ENCODE results near the gene GPR25. TPM values are rescaled to one million over a fixed set of nuclear protein-coding genes. Genes with fewer than 3 reads are reported as not detected.

The GPR25 gene
- total RNA-seq, 2 donors from 2014 or later, result not detected

DNA sequence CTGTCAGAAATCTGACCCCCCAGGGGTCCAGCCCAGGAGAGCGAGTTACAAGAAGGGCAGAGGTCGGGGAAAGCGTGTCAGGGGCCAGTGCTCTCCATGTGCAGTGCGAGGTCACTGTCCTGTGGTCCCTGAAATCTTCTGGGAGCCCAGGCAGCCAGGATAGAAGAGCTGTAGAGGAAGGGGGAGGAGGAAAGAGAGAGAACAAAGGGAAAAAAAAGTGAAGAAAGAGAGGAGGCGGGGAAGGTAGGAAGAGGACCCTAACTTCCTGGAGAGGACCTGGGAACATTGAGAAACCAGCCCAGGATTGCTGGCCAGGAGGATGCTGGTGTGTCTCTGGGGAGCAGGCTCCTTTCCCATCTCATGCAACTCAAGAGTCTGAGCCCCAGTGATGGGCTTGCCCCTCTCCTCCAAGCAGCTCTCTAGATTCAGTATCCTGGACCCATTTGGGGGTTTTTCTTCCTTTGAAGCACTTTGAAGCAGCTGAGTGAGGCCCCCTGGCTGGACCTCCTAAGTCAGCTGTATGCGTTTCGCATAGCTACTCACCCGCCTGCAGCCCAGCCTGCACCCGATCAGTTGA lies 15.1 kb downstream of the GPR25 start:
- ATAC-seq (ENCODE audit: insufficient number of reproducible peaks, low FRiP score, low read depth) (no peak), DNase-seq (ENCODE audit: low spot score) (no peak)
- Histone ChIP-seq H3K27me3 (replicated peaks; ENCODE audit: insufficient read depth) (no peaks in the 10 kb centered on the region), H3K36me3 (no peaks in the 10 kb centered on the region), H3K4me3 (no peak overlapping the region), H3K4me1 (ENCODE audit: control insufficient read depth in 1 of 2, low read depth in 2 of 2) (peaks cover 3 to 16% of the 10 kb centered on the region in 2 donors), H3K27ac (no peak overlapping the region), H3K9me3 (no peaks in the 10 kb centered on the region)
- TF ChIP-seq, protein P1, sequence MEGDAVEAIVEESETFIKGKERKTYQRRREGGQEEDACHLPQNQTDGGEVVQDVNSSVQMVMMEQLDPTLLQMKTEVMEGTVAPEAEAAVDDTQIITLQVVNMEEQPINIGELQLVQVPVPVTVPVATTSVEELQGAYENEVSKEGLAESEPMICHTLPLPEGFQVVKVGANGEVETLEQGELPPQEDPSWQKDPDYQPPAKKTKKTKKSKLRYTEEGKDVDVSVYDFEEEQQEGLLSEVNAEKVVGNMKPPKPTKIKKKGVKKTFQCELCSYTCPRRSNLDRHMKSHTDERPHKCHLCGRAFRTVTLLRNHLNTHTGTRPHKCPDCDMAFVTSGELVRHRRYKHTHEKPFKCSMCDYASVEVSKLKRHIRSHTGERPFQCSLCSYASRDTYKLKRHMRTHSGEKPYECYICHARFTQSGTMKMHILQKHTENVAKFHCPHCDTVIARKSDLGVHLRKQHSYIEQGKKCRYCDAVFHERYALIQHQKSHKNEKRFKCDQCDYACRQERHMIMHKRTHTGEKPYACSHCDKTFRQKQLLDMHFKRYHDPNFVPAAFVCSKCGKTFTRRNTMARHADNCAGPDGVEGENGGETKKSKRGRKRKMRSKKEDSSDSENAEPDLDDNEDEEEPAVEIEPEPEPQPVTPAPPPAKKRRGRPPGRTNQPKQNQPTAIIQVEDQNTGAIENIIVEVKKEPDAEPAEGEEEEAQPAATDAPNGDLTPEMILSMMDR (IDR thresholded peaks at IDR 0.05), result no peak

DNA sequence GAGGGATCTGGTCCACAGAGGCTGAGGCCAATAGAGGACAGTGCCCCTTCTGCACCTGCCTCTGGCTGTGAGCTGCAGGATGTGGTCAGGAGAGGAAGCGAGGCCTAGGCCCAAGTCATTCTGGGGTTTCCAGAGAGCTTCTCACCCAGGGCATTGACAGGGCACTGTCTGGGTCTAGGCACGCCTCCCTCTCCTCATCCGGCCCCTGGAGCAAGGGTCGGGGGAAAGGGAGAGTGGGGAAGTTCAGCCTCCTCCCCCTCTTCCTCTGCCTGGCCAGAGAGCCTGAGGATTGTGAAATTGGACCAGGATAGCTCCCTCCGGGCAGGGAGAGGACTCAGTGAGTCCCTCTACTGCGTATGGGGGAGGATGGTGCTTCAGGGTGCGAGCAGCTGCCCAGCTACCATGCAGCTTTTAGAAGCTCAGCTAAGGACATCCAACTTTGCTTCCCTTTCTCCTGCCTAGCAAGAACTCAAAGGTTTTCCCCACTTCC lies 15.6 kb downstream of the GPR25 start:
- H3K36me3 ChIP-seq, result no peaks in the 10 kb centered on the region
- peaks cover 3 to 16% of the 10 kb centered on the region in 2 donors for H3K4me1 ChIP-seq (ENCODE audit: control insufficient read depth in 1 of 2, low read depth in 2 of 2)
- no peak overlapping the region for H3K27ac ChIP-seq
- no peak for DNase-seq (ENCODE audit: low spot score)
- H3K9me3 ChIP-seq, result no peaks in the 10 kb centered on the region
- TF ChIP-seq, protein P1 (IDR thresholded peaks at IDR 0.05), result no peak
- H3K27me3 ChIP-seq (replicated peaks; ENCODE audit: insufficient read depth), result no peaks in the 10 kb centered on the region
- no peak overlapping the region for H3K4me3 ChIP-seq
- ATAC-seq (ENCODE audit: insufficient number of reproducible peaks, low FRiP score, low read depth), result no peak

DNA sequence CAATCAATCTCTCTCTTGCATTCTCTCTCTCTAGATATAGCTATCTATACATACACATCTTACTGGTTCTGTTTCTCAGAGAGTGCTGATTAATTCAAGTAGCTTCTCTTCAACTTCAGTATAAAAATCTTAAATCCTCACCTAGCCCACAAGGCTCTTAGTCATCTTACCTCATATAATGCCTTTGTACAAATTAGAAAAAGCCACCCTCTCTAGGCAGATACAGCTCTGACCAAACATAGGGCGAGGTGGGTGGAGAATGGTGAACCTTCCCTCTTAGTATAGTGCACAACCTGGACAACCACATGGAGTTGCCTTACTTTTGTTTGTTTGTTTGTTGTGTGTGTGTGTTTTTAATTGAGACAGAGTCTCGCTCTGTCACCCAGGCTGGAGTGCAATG lies 16.8 kb downstream of the GPR25 start:
- Histone ChIP-seq H3K4me3 (no peak overlapping the region), H3K27me3 (replicated peaks; ENCODE audit: insufficient read depth) (no peaks in the 10 kb centered on the region), H3K36me3 (no peaks in the 10 kb centered on the region), H3K27ac (no peak overlapping the region), H3K4me1 (ENCODE audit: control insufficient read depth in 1 of 2, low read depth in 2 of 2) (peaks cover 3 to 16% of the 10 kb centered on the region in 2 donors), H3K9me3 (no peaks in the 10 kb centered on the region)
- ATAC-seq (ENCODE audit: insufficient number of reproducible peaks, low FRiP score, low read depth) (no peak), DNase-seq (ENCODE audit: low spot score) (no peak)
- TF ChIP-seq, protein P1 (IDR thresholded peaks at IDR 0.05), result no peak

DNA sequence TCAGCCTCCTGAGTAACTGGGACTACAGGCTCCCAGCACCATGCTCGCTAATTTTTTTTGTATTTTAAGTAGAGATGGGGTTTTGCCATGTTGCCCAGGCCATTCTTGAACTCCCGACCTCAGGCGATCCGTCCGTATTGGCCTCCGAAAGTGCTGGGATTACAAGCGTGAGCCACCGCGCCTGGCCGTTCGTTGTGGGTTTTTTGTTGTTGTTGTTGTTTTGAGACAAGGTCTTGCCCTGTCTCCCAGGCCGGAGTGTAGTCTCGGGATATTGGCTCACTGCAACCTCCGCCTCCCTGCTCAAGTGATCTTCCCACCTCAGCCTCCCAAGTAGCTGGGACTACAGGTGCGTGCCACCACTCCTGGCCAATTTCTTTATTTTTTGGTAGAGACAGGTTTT lies 17.2 kb downstream of the GPR25 start:
- H3K9me3 ChIP-seq, result no peaks in the 10 kb centered on the region
- H3K4me1 ChIP-seq (ENCODE audit: control insufficient read depth in 1 of 2, low read depth in 2 of 2), result peaks cover 3 to 16% of the 10 kb centered on the region in 2 donors
- no peak overlapping the region for H3K4me3 ChIP-seq
- DNase-seq (ENCODE audit: low spot score) (no peak), ATAC-seq (ENCODE audit: insufficient number of reproducible peaks, low FRiP score, low read depth) (no peak)
- TF ChIP-seq, protein P1 (IDR thresholded peaks at IDR 0.05), result no peak
- no peak overlapping the region for H3K27ac ChIP-seq
- H3K27me3 ChIP-seq (replicated peaks; ENCODE audit: insufficient read depth), result no peaks in the 10 kb centered on the region
- H3K36me3 ChIP-seq, result no peaks in the 10 kb centered on the region

DNA sequence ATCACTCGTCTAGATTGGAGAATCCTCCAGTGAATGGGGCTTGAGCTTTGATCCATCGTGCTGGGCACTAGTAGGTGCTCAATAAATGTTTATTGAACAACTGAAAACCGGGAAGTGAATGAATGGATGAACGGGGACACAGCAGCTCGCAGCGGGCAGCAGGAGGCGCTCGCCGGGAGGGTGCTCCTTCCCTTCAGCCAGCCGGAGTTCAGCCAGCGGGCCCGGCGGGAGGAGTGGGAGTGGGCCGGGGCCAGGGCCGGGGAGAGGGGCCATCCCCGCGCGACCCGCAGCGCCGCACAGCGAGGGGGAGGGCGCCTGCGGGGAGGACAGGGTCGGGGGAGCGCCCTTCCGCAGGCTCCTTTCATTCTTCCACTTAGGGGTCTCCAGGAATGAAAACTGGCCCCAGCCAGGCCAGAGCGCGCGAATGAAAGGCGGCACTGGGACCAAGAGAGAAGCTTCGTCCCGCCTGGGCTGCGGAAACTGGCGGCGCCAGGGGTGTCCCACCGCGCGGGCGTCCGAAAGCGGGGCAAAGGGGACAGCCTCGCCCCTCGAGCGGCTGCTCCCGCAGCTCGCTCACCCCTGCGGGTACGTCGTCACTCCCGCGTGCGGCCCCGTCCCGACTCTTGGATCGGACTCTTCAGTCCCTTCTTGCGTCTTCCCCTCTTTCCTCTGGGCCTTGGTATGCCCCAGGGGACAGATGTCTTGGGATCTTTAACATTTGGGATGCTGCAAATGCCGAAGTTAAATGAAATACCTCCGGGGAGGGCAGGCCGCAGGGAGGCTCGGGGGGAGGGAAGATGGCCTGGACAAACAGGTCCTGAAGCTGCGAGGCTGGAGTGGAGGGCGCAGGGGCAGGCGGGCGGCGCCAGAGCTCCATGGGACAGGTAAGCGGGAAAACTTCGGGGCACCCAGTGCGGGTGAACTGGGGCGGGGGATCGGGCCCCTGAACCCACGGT lies 18.3 kb downstream of the GPR25 start:
- TF ChIP-seq, protein P1 (IDR thresholded peaks at IDR 0.05), result peak; percentile 37
- Histone ChIP-seq H3K27ac (no peak overlapping the region), H3K4me1 (ENCODE audit: control insufficient read depth in 1 of 2, low read depth in 2 of 2) (peaks cover 3 to 16% of the 10 kb centered on the region in 2 donors), H3K27me3 (replicated peaks; ENCODE audit: insufficient read depth) (no peaks in the 10 kb centered on the region), H3K9me3 (no peaks in the 10 kb centered on the region), H3K36me3 (no peaks in the 10 kb centered on the region), H3K4me3 (peak overlapping the region; percentile 76)
- DNase-seq (ENCODE audit: low spot score) (no peak), ATAC-seq (ENCODE audit: insufficient number of reproducible peaks, low FRiP score, low read depth) (peak; percentile 8)

All from thoracic aorta (tissue), 2 donors.